ENCODE measurements around the gene TNNI3K.
A peak's percentile ranks its signal among the peaks of the same experiment; 100 is the strongest.

Gene TNNI3K

DNA sequence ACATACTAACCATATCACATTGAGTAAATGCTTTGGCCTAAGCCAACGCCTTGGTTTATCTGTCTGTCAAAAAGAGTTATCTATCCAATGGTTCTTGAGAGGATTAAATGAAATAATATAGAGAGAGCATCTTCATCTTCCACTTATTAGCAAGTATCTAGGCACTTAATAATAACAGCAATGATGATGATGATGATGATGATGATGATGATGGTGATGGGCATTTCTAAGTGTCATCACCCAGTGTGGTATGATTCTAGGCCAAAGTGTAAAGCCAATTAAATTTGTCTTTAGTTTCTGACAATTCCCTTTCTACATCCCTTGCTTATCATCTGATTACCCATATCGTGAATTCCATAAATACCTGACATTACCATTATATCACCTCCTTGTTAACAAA lies 342.9 kb downstream of the TNNI3K start:
- Histone ChIP-seq H3K4me3 (replicated peaks; ENCODE audit: low read depth, low read length) (no peak overlapping the region), H3K27me3 (replicated peaks; ENCODE audit: control insufficient read depth, insufficient read depth, low read length) (no peaks in the 10 kb centered on the region), H3K36me3 (ENCODE audit: control insufficient read depth, insufficient read depth, low read length) (no peaks in the 10 kb centered on the region)
- no peak for DNase-seq (ENCODE audit: extremely low read depth, insufficient read length)
- TF ChIP-seq, protein P1, sequence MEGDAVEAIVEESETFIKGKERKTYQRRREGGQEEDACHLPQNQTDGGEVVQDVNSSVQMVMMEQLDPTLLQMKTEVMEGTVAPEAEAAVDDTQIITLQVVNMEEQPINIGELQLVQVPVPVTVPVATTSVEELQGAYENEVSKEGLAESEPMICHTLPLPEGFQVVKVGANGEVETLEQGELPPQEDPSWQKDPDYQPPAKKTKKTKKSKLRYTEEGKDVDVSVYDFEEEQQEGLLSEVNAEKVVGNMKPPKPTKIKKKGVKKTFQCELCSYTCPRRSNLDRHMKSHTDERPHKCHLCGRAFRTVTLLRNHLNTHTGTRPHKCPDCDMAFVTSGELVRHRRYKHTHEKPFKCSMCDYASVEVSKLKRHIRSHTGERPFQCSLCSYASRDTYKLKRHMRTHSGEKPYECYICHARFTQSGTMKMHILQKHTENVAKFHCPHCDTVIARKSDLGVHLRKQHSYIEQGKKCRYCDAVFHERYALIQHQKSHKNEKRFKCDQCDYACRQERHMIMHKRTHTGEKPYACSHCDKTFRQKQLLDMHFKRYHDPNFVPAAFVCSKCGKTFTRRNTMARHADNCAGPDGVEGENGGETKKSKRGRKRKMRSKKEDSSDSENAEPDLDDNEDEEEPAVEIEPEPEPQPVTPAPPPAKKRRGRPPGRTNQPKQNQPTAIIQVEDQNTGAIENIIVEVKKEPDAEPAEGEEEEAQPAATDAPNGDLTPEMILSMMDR (IDR thresholded peaks at IDR 0.05; ENCODE audit: insufficient read depth, low read length, poor library complexity, severe bottlenecking): no peak

DNA sequence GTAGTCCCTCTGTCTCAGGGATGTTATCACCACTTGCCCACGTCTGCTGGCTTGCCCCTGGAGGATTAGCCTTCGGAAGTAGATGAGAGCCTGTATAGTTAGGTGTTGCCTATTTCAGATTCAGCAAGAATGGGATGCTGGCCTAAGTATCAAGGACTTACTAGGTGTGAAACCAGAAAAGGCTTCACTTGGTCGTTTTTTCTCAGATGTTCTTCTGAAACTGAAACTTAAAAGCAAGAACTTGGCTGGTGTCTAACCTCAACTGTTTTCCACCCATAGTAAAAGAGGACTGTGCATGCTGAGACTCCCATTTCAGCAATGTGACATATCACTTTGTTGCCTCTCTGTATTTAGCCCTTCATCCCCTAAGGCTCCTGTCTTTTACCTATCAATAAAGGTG lies 344.2 kb downstream of the TNNI3K start:
- H3K36me3 ChIP-seq (ENCODE audit: control insufficient read depth, insufficient read depth, low read length): no peaks in the 10 kb centered on the region
- no peaks in the 10 kb centered on the region for H3K27me3 ChIP-seq (replicated peaks; ENCODE audit: control insufficient read depth, insufficient read depth, low read length)
- DNase-seq (ENCODE audit: extremely low read depth, insufficient read length): peak; percentile 41
- no peak overlapping the region for H3K4me3 ChIP-seq (replicated peaks; ENCODE audit: low read depth, low read length)
- TF ChIP-seq, protein P1 (IDR thresholded peaks at IDR 0.05; ENCODE audit: insufficient read depth, low read length, poor library complexity, severe bottlenecking): no peak

DNA sequence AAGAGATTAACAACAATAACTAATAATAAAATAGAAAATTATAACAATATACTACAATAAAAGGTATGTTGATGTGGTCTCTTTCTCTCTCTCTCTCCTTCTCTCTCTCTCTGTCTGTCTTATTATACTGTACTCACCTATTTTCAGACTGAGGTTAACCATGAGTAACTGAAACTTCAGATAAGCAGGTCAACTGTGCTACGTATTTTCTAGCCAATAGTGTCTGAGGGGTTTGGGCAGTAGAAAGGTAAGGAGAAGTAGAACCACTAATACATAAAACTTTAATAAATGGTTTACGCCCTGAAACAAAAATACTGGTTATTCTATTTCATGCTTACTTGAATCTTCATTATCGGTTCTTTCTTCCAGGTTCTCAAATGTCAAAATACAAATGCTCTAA lies 348.2 kb downstream of the TNNI3K start:
- no peak for DNase-seq (ENCODE audit: extremely low read depth, insufficient read length)
- TF ChIP-seq, protein P1 (IDR thresholded peaks at IDR 0.05; ENCODE audit: insufficient read depth, low read length, poor library complexity, severe bottlenecking): no peak
- Histone ChIP-seq H3K27me3 (replicated peaks; ENCODE audit: control insufficient read depth, insufficient read depth, low read length) (no peaks in the 10 kb centered on the region), H3K36me3 (ENCODE audit: control insufficient read depth, insufficient read depth, low read length) (no peaks in the 10 kb centered on the region), H3K4me3 (replicated peaks; ENCODE audit: low read depth, low read length) (no peak overlapping the region)

DNA sequence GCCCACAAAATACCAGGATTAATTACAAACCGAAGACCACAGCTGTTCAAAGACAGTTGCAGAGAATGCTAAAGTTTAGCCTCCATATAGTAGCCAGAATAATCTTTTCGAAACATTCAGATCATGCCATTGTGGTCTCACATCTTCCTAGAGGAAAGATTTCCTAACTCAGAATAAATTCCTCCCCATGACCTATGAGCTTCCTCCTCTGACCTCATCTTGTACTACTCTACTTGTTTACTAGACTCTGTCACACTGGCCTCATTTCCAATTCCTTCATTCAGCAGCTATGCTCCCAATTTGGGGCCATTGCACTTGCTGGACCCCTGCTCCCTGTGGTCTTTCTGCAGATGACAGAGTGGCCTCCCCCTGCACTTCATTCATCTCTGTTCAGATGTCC lies 349.0 kb downstream of the TNNI3K start:
- Histone ChIP-seq H3K27me3 (replicated peaks; ENCODE audit: control insufficient read depth, insufficient read depth, low read length) (no peaks in the 10 kb centered on the region), H3K4me3 (replicated peaks; ENCODE audit: low read depth, low read length) (no peak overlapping the region), H3K36me3 (ENCODE audit: control insufficient read depth, insufficient read depth, low read length) (no peaks in the 10 kb centered on the region)
- no peak for DNase-seq (ENCODE audit: extremely low read depth, insufficient read length)
- TF ChIP-seq, protein P1 (IDR thresholded peaks at IDR 0.05; ENCODE audit: insufficient read depth, low read length, poor library complexity, severe bottlenecking): no peak

DNA sequence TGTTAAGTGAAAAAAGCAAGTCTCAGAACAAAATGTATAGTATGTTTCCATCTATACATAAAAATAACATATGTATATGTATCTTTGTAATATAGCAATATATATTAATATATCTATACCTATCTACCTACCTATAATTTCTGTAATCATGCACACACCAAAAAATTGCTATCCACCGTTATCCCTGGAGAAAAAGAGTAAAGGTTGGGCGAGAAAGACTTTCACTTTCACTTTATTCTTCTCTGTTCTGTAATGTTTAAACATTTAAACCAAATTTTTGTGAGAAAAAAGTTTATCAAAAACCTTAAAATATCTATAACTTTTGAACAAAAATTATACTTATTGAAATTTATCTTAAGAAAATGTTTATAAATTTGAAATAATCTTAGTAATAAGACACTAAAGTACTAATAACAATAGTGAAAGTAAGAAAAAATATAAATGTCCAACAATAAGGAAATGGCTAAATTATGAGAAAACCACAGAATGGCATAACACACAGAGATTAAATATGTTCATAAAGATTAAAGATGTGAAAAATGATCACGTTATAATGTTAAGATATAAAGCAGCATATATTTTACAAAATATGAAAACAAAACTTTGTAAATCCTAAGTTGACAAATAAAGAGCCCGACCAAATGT lies 351.2 kb downstream of the TNNI3K start:
- Histone ChIP-seq H3K36me3 (ENCODE audit: control insufficient read depth, insufficient read depth, low read length) (no peaks in the 10 kb centered on the region), H3K27me3 (replicated peaks; ENCODE audit: control insufficient read depth, insufficient read depth, low read length) (no peaks in the 10 kb centered on the region; the same call in 1 of the 2 replicates), H3K4me3 (replicated peaks; ENCODE audit: low read depth, low read length) (no peak overlapping the region)
- no peak for DNase-seq (ENCODE audit: extremely low read depth, insufficient read length)
- TF ChIP-seq, protein P1 (IDR thresholded peaks at IDR 0.05; ENCODE audit: insufficient read depth, low read length, poor library complexity, severe bottlenecking): no peak

DNA sequence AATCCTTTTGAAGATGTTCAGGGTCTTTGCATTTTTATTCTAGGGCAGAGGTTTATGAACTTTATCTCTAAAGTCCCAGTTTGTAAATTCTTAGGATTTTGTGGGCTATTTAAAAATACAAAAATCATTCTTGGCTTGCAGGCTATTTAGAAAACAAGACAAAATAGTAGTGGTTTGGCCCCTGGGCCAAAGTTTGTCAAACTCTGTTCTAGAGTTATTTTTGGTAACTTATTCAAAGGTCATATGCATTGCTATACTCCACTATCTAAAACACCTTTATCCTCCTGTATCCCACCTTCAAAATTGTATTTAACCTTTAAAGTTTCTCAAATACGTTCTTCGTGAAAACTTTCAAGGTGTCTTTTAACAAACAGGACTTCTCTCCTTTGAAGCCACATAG lies 352.7 kb downstream of the TNNI3K start:
- TF ChIP-seq, protein P1 (IDR thresholded peaks at IDR 0.05; ENCODE audit: insufficient read depth, low read length, poor library complexity, severe bottlenecking): no peak

More for the DNA sequence above, 352.7 kb downstream of the TNNI3K start:
- no peak overlapping the region for H3K4me3 ChIP-seq (replicated peaks; ENCODE audit: low read depth, low read length)
- H3K27me3 ChIP-seq (replicated peaks; ENCODE audit: control insufficient read depth, insufficient read depth, low read length): no peaks in the 10 kb centered on the region; the same call in 1 of the 2 replicates
- H3K36me3 ChIP-seq (ENCODE audit: control insufficient read depth, insufficient read depth, low read length): no peaks in the 10 kb centered on the region
- DNase-seq (ENCODE audit: extremely low read depth, insufficient read length): no peak
